ENCODE results near the gene CFDP1.

DNA sequence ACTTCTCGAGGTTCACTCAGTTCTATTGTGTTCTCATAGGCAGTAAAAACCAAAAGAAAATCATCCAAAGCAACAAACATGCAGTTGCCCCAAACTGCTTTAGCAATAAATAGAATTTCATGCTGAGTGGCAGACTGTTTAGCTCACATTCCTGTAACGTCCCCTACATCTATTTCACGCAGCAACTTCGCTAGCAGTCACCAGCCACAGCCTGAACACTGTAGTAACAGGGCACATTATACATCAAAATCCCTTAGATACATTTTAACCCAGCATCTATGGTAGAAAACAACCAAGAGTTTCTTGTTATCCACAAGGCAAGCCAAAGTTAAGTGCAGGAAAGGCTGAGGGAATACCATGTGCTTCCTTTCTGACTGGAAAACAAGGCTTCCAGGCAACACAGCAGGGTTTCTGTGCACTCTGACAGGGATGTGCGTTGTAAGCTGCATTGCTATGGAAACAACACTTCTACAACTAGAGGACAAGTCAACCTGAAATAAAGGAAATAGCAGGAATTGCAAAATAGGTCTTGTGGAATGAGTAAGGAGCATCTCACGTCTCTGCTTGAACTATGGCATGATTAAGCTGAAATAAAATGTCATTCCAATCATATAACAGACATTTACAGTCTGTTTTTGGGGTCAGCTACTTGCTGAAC, 55.4 kb downstream of the CFDP1 start:
- TF ChIP-seq CTCF (IDR thresholded peaks at IDR 0.05; ENCODE audit: low read length) (no peak), EZH2 (IDR thresholded peaks at IDR 0.05; ENCODE audit: borderline replicate concordance, low read length) (no peak)

Measured in OCI-LY1 (cell line).